Liver (tissue), 9 donors: ENCODE results near the gene INPP4B. TPM values are rescaled to one million over a fixed set of nuclear protein-coding genes. Genes with fewer than 3 reads are reported as not detected.

Source experiments
- DNase-seq: peaks from one replicate; pipeline ENCODE4 v3.0.0-alpha.2; 2017; ENCODE audit warnings: low spot score
- H3K27ac ChIP-seq, 2 donors: one replicate each; pipeline ENCODE4 v1.7.0; 2013; ENCODE audit warnings: inconsistent platforms in 2 of 2, low read length in 2 of 2, control low read depth in 1 of 2, low read depth in 1 of 2, mild to moderate bottlenecking in 1 of 2
- H3K27me3 ChIP-seq, 4 donors: one replicate each; pipeline versions ENCODE4 v1.6.1 to v1.7.0; 2013; ENCODE audit warnings: low read length in 3 of 4, inconsistent platforms in 1 of 4, mild to moderate bottlenecking in 1 of 4, moderate library complexity in 1 of 4; ENCODE audit not compliant: control insufficient read depth in 4 of 4, insufficient read depth in 4 of 4
- H3K36me3 ChIP-seq, 4 donors: one replicate each; pipeline versions ENCODE4 v1.6.1 to v1.7.0; 2013; ENCODE audit warnings: low read length in 3 of 4, mild to moderate bottlenecking in 3 of 4, low read depth in 1 of 4, moderate library complexity in 1 of 4; ENCODE audit not compliant: control insufficient read depth in 4 of 4, insufficient read depth in 3 of 4
- H3K4me1 ChIP-seq, 4 donors: one replicate each; pipeline versions ENCODE4 v1.6.1 to v1.7.0; 2013; ENCODE audit warnings: low read length in 3 of 4, mild to moderate bottlenecking in 3 of 4, moderate library complexity in 1 of 4; ENCODE audit not compliant: control insufficient read depth in 4 of 4, insufficient read depth in 4 of 4
- H3K4me3 ChIP-seq, 3 donors: one replicate each; pipeline versions ENCODE4 v1.6.1 to v1.7.0; 2013; ENCODE audit warnings: low read length in 3 of 3, control low read depth in 1 of 3, low read depth in 1 of 3, mild to moderate bottlenecking in 1 of 3
- H3K9ac ChIP-seq, 2 donors: one replicate each; pipeline ENCODE4 v1.7.0; 2013; ENCODE audit warnings: low read length in 2 of 2, mild to moderate bottlenecking in 2 of 2, moderate library complexity in 2 of 2, control low read depth in 1 of 2, low read depth in 1 of 2
- H3K9me3 ChIP-seq, 4 donors: one replicate each; pipeline versions ENCODE4 v1.6.1 to v1.7.0; 2013; ENCODE audit warnings: low read length in 3 of 4; ENCODE audit not compliant: control insufficient read depth in 4 of 4
- FOXA1 ChIP-seq: IDR thresholded peaks from 2 replicates; pipeline ENCODE4 v1.6.1; 2016; ENCODE audit warnings: antibody characterized with exemption
- HNF4A ChIP-seq, 2 donors: conservative IDR thresholded peaks; 2 replicates each; pipeline ENCODE4 v1.6.1; 2016; ENCODE audit warnings: antibody characterized with exemption in 2 of 2, mild to moderate bottlenecking in 2 of 2
- HNF4G ChIP-seq: IDR thresholded peaks from 2 replicates; pipeline ENCODE4 v1.6.1; 2016; ENCODE audit warnings: antibody characterized with exemption
- JUND ChIP-seq, 2 donors: IDR thresholded peaks; 2 replicates each; pipeline ENCODE4 v1.6.1; 2016; ENCODE audit warnings: antibody characterized with exemption in 2 of 2
- NR2F2 ChIP-seq: IDR thresholded peaks from 2 replicates; pipeline ENCODE4 v1.6.1; 2016; ENCODE audit warnings: antibody characterized with exemption
- RXRA ChIP-seq, 2 donors: IDR thresholded peaks; 2 replicates each; pipeline ENCODE4 v1.6.1; 2017 to 2018; ENCODE audit warnings: antibody characterized with exemption in 2 of 2, mild to moderate bottlenecking in 1 of 2
- SP1 ChIP-seq: IDR thresholded peaks from 2 replicates; pipeline ENCODE4 v1.6.1; 2018; ENCODE audit warnings: antibody characterized with exemption, mild to moderate bottlenecking
- TAF1 ChIP-seq: conservative IDR thresholded peaks from 2 replicates; pipeline ENCODE4 v1.6.1; 2016; ENCODE audit warnings: antibody characterized with exemption, mild to moderate bottlenecking
- YY1 ChIP-seq: IDR thresholded peaks from 2 replicates; pipeline ENCODE4 v1.6.1; 2016; ENCODE audit warnings: antibody characterized with exemption, mild to moderate bottlenecking
- WGBS: extraction: QIAGEN DNeasy Blood & Tissue Kit; methylation state at CpG from one replicate; pipeline ENCODE4 v1.1.7; 2013; 5-methylcytosine and 5-hydroxymethylcytosine counted together
- polyA plus RNA-seq, 2 donors: library from polyadenylated mRNA; stranded (reverse) in 1 of 2; unstranded in 1 of 2; fragments of 200-250 nt in 1 of 2; fragments of >200 nt in 1 of 2; fragmentation: Nextera tagmentation in 1 of 2; extraction: Ambion mirVana in 1 of 2; gene quantifications; one replicate each; pipeline versions ENCODE4 v1.2.1 to v1.2.3, GENCODE V29; 2013 to 2015
- total RNA-seq, 2 donors: library from RNA; depleted of rRNA; stranded (reverse); fragments of >200 nt; gene quantifications; one replicate each; pipeline ENCODE4 v1.2.3, GENCODE V29; 2014
- TF ChIP-seq, protein P1 (sequence below): IDR thresholded peaks from 2 replicates; pipeline ENCODE4 v1.6.1; 2016; ENCODE audit warnings: antibody characterized with exemption
- TF ChIP-seq, protein P2 (sequence below): IDR thresholded peaks from 2 replicates; pipeline ENCODE4 v1.6.1; 2016; ENCODE audit warnings: antibody characterized with exemption, mild to moderate bottlenecking
- TF ChIP-seq, protein P3 (sequence below): IDR thresholded peaks from 2 replicates; pipeline ENCODE4 v1.6.1; 2016; ENCODE audit warnings: antibody characterized with exemption
- TF ChIP-seq, protein P4 (sequence below): fragments of 150-350 bp; IDR thresholded peaks from 2 replicates; pipeline ENCODE4 v1.5.1; 2017; ENCODE audit warnings: improper control_type of control experiment, low read depth, low read length; ENCODE audit not compliant: missing input control
- donor health status: healthy.
- donor health status: healthy.
- donor health status: healthy.
- donor health status: healthy.
- donor health status: healthy.

Gene INPP4B
- total and polyA plus RNA-seq, 4 donors = 0.43 to 2.8 (median 1.6) TPM

DNA sequence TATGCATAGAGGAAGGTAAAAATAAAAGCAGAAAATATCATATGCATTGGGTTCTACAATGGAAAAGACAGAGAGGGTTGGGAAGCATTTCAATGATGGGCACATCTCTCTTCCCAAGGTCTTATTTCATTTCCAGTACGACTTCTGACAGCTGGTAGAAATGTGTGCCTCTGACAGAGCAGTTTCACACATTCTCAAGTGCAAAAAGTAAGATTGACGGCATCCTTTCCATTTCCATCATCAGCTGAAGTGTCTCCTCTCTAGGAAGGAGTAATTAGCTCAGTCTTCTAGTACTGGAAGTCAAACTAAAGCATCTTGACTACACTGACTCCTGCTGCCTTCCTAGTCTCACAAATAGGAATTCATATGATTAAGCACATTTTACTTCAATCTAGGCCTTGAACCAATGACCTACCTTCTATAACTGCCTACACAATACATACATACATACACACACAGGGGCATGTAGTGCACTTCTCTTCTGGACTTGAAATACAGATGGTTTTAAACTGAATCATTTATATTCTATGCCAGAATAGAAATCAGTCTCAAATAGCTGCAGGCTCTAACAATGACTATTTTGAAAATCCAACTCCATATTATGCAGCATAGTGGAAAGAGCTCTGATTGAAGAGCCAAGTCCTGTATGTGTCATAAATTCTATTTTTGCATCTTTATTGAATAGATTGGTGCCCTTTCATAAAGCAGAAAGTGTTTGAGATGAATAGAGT, 473.4 kb downstream of the INPP4B start:
- 84% methylated on average over 2 of the region's 2 CpGs for WGBS
- Histone ChIP-seq H3K27me3 (no peaks in the 10 kb centered on the region), H3K36me3 (no peaks in the 10 kb centered on the region), H3K4me1 (no peaks in the 10 kb centered on the region), H3K4me3 (no peak overlapping the region), H3K9ac (no peak overlapping the region), H3K27ac (no peak overlapping the region), H3K9me3 (peaks cover 0 to 3% (median 0%) of the 10 kb centered on the region in 4 donors)
- TF ChIP-seq HNF4A (conservative IDR thresholded peaks at IDR 0.05) (no peak), JUND (IDR thresholded peaks at IDR 0.05) (no peak), YY1 (no peak), RXRA (IDR thresholded peaks at IDR 0.05) (no peak), NR2F2 (no peak), SP1 (no peak), FOXA1 (no peak), TAF1 (no peak)
- TF ChIP-seq, protein P1, sequence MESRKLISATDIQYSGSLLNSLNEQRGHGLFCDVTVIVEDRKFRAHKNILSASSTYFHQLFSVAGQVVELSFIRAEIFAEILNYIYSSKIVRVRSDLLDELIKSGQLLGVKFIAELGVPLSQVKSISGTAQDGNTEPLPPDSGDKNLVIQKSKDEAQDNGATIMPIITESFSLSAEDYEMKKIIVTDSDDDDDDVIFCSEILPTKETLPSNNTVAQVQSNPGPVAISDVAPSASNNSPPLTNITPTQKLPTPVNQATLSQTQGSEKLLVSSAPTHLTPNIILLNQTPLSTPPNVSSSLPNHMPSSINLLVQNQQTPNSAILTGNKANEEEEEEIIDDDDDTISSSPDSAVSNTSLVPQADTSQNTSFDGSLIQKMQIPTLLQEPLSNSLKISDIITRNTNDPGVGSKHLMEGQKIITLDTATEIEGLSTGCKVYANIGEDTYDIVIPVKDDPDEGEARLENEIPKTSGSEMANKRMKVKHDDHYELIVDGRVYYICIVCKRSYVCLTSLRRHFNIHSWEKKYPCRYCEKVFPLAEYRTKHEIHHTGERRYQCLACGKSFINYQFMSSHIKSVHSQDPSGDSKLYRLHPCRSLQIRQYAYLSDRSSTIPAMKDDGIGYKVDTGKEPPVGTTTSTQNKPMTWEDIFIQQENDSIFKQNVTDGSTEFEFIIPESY = no peak
- TF ChIP-seq, protein P2, sequence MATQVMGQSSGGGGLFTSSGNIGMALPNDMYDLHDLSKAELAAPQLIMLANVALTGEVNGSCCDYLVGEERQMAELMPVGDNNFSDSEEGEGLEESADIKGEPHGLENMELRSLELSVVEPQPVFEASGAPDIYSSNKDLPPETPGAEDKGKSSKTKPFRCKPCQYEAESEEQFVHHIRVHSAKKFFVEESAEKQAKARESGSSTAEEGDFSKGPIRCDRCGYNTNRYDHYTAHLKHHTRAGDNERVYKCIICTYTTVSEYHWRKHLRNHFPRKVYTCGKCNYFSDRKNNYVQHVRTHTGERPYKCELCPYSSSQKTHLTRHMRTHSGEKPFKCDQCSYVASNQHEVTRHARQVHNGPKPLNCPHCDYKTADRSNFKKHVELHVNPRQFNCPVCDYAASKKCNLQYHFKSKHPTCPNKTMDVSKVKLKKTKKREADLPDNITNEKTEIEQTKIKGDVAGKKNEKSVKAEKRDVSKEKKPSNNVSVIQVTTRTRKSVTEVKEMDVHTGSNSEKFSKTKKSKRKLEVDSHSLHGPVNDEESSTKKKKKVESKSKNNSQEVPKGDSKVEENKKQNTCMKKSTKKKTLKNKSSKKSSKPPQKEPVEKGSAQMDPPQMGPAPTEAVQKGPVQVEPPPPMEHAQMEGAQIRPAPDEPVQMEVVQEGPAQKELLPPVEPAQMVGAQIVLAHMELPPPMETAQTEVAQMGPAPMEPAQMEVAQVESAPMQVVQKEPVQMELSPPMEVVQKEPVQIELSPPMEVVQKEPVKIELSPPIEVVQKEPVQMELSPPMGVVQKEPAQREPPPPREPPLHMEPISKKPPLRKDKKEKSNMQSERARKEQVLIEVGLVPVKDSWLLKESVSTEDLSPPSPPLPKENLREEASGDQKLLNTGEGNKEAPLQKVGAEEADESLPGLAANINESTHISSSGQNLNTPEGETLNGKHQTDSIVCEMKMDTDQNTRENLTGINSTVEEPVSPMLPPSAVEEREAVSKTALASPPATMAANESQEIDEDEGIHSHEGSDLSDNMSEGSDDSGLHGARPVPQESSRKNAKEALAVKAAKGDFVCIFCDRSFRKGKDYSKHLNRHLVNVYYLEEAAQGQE = no peak
- TF ChIP-seq, protein P3, sequence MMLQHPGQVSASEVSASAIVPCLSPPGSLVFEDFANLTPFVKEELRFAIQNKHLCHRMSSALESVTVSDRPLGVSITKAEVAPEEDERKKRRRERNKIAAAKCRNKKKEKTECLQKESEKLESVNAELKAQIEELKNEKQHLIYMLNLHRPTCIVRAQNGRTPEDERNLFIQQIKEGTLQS = no peak
- TF ChIP-seq, protein P4, sequence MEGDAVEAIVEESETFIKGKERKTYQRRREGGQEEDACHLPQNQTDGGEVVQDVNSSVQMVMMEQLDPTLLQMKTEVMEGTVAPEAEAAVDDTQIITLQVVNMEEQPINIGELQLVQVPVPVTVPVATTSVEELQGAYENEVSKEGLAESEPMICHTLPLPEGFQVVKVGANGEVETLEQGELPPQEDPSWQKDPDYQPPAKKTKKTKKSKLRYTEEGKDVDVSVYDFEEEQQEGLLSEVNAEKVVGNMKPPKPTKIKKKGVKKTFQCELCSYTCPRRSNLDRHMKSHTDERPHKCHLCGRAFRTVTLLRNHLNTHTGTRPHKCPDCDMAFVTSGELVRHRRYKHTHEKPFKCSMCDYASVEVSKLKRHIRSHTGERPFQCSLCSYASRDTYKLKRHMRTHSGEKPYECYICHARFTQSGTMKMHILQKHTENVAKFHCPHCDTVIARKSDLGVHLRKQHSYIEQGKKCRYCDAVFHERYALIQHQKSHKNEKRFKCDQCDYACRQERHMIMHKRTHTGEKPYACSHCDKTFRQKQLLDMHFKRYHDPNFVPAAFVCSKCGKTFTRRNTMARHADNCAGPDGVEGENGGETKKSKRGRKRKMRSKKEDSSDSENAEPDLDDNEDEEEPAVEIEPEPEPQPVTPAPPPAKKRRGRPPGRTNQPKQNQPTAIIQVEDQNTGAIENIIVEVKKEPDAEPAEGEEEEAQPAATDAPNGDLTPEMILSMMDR = no peak
- no peak for DNase-seq

DNA sequence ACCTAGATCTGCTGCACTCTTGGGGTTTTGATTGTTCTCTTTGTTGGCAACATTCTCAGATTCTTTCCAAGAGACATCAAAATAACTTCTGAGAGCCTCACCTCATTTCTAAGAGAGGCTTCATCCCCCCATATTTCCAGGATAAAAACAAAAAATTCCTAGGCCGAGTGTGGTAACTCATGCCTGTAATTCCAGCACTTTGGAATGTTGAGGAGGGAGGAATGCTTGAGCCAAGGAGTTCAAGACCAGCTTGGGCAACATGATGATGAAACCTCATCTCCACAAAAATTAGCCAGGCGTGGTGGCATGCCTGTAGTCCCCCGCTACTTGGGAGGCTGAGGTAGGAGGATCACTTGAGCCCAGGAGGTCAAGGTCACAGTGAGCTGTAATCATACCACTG, 477.0 kb downstream of the INPP4B start:
- peaks cover 0 to 3% (median 0%) of the 10 kb centered on the region in 4 donors for H3K9me3 ChIP-seq
- TF ChIP-seq HNF4G = no peak
- H3K4me3 ChIP-seq = no peak overlapping the region
- H3K9ac ChIP-seq = no peak overlapping the region
- H3K27me3 ChIP-seq = peaks cover 0 to 3% (median 0%) of the 10 kb centered on the region in 4 donors
- no peak for DNase-seq
- no peaks in the 10 kb centered on the region for H3K4me1 ChIP-seq
- H3K27ac ChIP-seq = no peak overlapping the region
- WGBS = 94% methylated on average over 3 of the region's 3 CpGs
- no peaks in the 10 kb centered on the region for H3K36me3 ChIP-seq
